ENCODE measurements around the gene ITGAD.
A peak's percentile ranks its signal among the peaks of the same experiment; 100 is the strongest.

Gene ITGAD

DNA sequence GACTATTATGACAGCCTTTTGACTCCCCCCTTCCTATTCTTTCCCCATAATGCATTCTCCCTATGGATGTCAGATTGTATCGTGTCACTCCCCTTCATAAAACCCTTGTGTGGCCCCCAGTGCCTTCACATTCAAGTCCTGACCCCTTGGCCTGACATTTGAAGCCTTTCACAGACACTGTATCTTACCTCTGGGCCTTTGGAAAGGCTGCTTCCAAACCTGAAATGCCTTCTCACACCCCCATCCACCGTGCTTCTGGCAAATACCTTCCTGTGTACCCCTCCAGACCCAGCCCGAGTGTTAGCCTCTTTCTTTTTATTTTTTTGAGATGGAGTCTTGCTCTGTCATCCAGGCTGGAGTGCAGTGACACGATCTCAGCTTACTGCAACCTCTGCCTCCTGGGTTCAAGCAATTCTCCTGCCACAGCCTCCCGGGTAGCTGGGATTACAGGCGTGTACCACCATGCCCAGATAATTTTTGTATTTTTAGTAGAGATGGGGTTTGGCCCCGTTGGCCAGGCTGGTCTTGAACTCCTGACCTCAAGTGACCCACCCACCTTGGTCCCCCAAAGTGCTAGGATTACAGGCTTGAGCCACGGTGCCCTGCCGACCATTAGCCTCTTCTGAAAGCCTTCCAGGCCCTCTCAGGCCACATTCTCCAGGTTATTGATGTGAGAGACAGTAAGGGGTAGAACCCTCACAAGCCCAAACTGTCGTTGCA is 68.2 kb downstream of the ITGAD start:
- DNase-seq = no peak

DNA sequence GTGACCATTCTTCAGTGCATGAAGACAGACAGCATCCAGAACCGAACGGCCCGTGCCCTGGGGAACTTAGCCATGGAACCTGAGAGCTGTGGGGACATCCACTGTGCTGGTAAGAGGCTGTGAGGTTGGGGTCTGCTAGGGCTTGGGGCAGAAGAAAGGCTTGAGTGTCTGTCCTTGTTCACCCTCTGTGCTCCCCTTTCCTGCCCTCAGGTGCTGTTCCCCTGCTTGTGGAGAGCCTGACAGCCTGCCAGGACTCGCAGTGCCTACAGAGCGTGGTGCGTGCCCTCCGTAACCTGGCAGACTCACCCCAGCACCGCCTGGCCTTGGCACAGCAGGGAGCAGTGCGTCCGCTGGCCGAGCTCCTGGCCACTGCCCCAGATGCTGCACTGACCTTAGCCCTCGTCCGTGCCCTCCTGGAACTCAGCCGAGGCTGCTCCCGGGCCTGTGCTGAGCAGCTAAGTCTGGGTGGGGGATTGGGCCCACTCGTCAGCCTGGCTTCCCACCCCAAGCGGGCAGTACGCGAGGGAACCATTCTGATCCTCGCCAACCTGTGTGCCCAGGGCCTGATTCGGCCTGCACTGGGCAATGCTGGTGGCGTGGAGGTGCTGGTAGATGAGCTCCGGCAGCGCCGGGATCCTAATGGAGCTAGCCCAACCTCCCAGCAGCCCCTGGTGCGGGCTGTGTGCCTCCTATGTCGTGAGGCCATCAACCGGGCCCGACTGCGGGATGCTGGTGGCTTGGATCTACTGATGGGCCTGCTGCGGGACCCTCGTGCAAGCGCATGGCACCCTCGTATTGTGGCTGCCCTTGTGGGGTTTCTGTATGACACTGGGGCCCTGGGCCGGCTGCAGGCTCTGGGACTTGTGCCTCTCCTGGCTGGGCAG is 69.0 kb downstream of the ITGAD start:
- DNase-seq = no peak

- no peak for DNase-seq
Observed at GRCh38 chr16:31464348-31464769, 71.2 kb downstream of the ITGAD start.

DNA sequence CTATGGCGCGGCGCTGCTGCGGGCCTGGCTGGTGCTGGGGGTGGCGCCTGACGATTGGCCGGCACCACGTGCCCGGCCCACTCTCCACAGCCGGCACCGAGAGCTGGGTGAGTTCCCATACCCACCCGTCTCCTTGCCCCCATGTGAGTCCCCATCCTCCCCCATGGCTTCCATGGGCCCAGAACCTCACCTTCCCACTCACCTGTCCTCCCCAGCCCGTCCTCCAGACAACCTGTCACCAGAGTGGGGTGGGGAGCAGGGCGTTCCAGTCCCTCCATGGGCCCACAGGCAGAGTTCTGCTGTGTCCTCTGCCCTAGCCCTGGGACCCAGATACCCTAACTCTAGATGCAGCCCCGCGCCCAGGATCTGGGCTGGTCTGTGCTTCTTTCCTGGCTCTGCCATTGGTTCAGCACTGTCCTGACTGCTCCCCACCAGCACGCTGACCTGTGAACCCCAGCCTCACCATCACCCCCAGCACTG is 71.7 kb downstream of the ITGAD start:
- no peak for DNase-seq

DNA sequence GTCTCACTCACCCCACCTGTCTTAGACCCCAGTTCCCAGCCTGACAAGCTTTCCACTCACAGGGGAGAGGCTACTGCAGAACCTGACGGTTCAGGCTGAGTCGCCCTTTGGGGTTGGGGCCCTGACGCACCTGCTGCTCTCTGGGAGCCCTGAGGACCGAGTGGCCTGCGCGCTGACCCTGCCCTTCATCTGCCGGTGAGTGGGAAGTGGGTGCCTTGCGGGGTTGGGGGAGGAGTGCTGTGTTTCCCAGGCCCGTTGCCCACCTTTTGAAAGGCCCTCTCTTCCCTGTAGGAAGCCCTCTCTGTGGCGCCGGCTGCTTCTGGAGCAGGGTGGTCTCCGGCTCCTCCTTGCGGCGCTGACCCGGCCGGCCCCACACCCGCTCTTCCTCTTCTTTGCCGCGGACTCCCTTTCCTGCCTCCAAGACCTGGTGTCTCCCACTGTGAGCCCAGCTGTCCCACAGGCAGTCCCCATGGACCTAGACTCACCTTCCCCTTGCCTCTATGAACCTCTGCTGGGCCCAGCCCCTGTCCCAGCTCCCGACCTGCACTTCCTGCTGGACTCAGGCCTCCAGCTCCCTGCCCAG is 72.7 kb downstream of the ITGAD start:
- no peak for DNase-seq

- DNase-seq = no peak
Observed at GRCh38 chr16:31466381-31466841, 73.3 kb downstream of the ITGAD start.

GRCh38 chr16:31467151-31467773 is 74.1 kb downstream of the ITGAD start:
- no peak for DNase-seq

GRCh38 chr16:31467858-31468257 is 74.7 kb downstream of the ITGAD start:
- DNase-seq = no peak

DNA sequence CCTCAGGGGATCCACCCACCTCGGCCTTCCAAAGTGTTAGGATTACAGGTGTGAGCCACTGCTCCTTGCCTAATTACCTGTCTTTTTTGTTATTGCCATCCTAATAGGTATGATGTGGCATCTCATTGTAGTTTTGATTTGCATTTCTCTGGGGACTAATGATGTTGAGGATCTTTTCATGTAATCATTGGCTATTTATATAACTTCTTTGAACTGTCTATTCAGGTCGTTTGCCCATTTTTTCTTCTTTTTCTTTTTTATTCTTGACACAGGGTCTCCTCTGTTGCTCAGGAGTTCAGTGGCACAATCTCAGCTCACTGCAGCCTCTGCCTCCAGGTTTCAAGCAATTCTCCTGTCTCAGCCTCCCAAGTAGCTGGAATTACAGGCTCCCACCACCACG is 77.5 kb downstream of the ITGAD start:
- DNase-seq = no peak

DNA sequence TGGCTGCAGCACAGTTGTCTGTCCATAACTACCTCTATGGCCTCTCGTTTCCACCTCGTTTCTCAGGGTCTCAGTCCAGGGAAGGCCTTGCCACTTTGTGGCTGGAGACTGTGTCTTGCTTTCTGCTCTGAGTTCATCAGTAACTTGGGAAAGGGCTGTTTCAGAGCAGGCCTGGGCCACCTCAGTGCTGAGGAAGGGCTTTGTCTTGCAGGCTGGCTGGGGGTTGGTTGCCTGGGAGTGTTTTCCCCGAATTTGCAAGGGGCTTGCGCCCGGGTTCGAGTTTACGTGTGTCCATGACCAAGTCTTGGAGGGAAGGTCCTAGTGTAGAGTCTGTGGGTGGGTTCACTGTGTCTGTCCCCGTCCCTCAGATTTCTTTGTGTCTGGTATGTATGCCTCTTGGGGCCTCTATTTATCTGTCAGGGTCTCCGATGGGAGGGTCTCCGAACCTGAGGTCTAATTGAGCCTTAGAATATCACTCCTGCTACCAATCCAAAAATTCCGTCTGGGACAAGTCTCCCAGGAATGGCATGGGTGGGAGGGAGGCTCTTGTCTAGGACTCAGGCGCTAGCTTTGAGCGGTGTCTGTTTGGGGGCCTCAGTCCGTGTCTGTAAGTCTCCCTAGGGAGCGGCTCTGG is 78.2 kb downstream of the ITGAD start:
- no peak for DNase-seq

GRCh38 chr16:31471875-31472708 is 79.0 kb downstream of the ITGAD start, which contains the start of gene TGFB1I1:
TSS of gene TGFB1I1 (plus strand) at chr16:31472152. CDS start at chr16:31472189, 37 bp downstream.
- DNase-seq = peak; percentile 36

DNA sequence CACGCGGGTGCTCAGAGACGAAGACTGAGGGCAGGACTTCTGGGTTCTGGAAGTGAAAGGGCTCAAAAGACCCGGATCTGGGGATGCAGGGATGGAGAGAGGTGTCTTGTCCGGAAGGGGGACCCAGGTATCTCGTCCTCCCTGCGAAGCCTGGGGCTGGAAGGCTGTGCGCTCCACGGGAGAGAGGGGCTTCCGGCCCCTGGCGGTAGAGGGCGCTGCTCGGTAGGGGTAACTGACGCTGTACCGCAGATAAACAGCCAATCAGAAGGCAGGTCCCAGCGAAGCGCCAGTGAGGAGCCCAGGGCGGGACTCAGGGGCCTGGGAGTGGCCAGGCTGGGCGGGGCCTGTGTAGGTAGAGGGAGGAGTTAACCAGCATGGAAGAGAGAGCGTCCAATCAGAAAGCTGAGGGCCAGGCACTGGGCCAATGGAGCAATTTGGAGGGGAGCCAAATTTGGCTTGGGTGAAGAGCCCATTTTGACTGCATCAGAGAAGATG is 79.6 kb downstream of the ITGAD start:
- peak; percentile 77 for DNase-seq

- no peak for DNase-seq
Observed at GRCh38 chr16:31473264-31473984, 80.3 kb downstream of the ITGAD start.

GRCh38 chr16:31474173-31474714 is 81.1 kb downstream of the ITGAD start:
- no peak for DNase-seq

DNA sequence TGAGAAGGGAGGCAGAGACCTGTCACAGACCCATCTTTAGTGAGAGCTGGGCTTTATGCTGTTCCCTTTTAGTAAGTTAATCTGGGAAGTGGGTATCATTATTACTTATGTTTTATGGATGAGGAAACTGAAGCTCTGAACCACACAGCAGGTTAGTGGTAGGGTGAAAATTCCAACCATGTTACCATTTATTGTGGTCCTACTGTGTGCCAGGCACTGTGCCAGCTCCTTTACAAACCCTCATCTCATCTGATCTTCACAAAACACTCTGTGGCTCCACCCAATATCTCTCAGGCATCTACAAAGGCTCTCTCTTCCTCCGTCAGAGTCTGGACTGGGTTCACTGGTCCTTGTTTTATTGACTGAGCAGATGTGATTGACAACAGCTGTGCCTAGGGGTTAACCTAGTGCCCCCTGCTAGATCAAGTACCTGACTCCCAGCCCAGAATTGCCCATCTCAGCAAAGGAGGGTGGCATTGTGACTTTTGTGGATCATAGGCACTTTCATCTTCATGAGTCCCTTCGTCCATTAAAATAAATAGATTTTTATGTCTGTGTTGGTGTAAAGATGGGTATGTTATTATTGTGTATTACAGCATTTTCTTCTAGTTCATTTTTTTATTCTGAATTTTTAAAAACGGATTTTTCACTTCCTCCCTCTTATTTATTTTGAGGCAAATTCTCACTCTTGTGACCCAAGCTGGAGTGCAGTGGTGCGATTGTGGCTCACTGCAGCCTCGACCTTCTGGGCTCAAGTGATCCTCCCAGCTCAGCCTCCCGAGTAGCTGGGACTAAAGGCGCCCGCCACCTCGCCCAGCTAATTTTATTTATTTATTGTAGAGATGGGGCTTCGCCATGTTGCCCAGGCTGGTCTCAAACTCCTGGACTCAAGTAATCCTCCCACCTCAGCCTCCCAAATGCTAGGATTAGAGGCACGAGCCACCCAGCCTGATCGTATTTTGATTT is 81.9 kb downstream of the ITGAD start:
- no peak for DNase-seq

GRCh38 chr16:31475946-31476302 is 82.8 kb downstream of the ITGAD start:
- DNase-seq = no peak
